CD14-positive monocyte (primary cell): ENCODE results near the gene KSR1. TPM values are rescaled to one million over a fixed set of nuclear protein-coding genes. Genes with fewer than 3 reads are reported as not detected.

Experiments used
- DNase-seq, 3 donors: peaks; one replicate each; pipeline ENCODE4 v3.0.0-alpha.2; 2011 to 2022
- H2AFZ ChIP-seq: 2 replicates; pipeline ENCODE4 v1.6.0; 2012; ENCODE audit warnings: mild to moderate bottlenecking, low read depth, low read length, inconsistent platforms; ENCODE audit not compliant: insufficient read depth, poor library complexity, severe bottlenecking
- H3K27ac ChIP-seq, 2 donors: 1 replicate in 1 of 2; 2 replicates in 1 of 2; pipeline ENCODE4 v1.5.1; 2012 to 2013; ENCODE audit warnings: low read length in 2 of 2, control low read depth in 1 of 2, inconsistent platforms in 1 of 2, low read depth in 1 of 2, mild to moderate bottlenecking in 1 of 2
- H3K27me3 ChIP-seq, 2 donors: one replicate each; pipeline versions ENCODE4 v1.6.0 to v1.6.1; 2011 to 2013; ENCODE audit warnings: low read length in 2 of 2; ENCODE audit not compliant: control insufficient read depth in 2 of 2, insufficient read depth in 2 of 2
- H3K36me3 ChIP-seq, 2 donors: replicated peaks in 1 of 2; 1 replicate in 1 of 2; 2 replicates in 1 of 2; pipeline versions ENCODE4 v1.5.1 to v1.6.1; 2012 to 2013; ENCODE audit warnings: low read length in 2 of 2, control low read depth in 1 of 2, inconsistent platforms in 1 of 2, mild to moderate bottlenecking in 1 of 2; ENCODE audit not compliant: insufficient read depth in 2 of 2, control insufficient read depth in 1 of 2
- H3K4me1 ChIP-seq, 2 donors: 1 replicate in 1 of 2; 2 replicates in 1 of 2; pipeline versions ENCODE4 v1.5.1 to v1.6.1; 2012 to 2013; ENCODE audit warnings: low read length in 2 of 2, control low read depth in 1 of 2, inconsistent platforms in 1 of 2, mild to moderate bottlenecking in 1 of 2, moderate library complexity in 1 of 2; ENCODE audit not compliant: insufficient read depth in 2 of 2, control insufficient read depth in 1 of 2
- H3K4me2 ChIP-seq: replicated peaks from 2 replicates; pipeline ENCODE3; 2012; ENCODE audit warnings: low read length, moderate library complexity, mild to moderate bottlenecking; ENCODE audit not compliant: poor library complexity, severe bottlenecking; ENCODE audit errors: extremely low read depth
- H3K4me3 ChIP-seq, 3 experiments: fragments of 200-600 bp in 1 of 3; sonication (generic) in 1 of 3; replicated peaks in 1 of 3; 1 replicate in 2 of 3; 2 replicates in 1 of 3; pipeline ENCODE4 v1.5.1; 2011 to 2013; ENCODE audit warnings: low read length in 3 of 3, mild to moderate bottlenecking in 3 of 3, control low read depth in 2 of 3, low read depth in 2 of 3, inconsistent platforms in 1 of 3, moderate library complexity in 1 of 3
- H3K79me2 ChIP-seq: 2 replicates; pipeline ENCODE4 v1.6.0; 2012; ENCODE audit warnings: mild to moderate bottlenecking, control low read depth, inconsistent platforms, low read length, moderate library complexity; ENCODE audit not compliant: insufficient read depth
- H3K9ac ChIP-seq: 2 replicates; pipeline ENCODE4 v1.6.0; 2017; ENCODE audit warnings: low read length, mild to moderate bottlenecking; ENCODE audit not compliant: insufficient read depth, poor library complexity, severe bottlenecking
- H3K9me3 ChIP-seq, 2 donors: replicated peaks in 1 of 2; 1 replicate in 1 of 2; 2 replicates in 1 of 2; pipeline versions ENCODE4 v1.5.1 to v1.6.1; 2012 to 2013; ENCODE audit warnings: low read length in 2 of 2, control low read depth in 1 of 2; ENCODE audit not compliant: control insufficient read depth in 1 of 2, insufficient read depth in 1 of 2
- H4K20me1 ChIP-seq: 2 replicates; pipeline ENCODE4 v1.6.0; 2012; ENCODE audit warnings: mild to moderate bottlenecking, low read length, control low read depth, moderate library complexity; ENCODE audit not compliant: insufficient read depth
- H3K27ac Mint-ChIP-seq, 7 donors: one replicate each; pipeline ENCODE4 v1.8.0; 2020; ENCODE audit warnings: mild to moderate bottlenecking in 7 of 7, mixed read lengths in 7 of 7, moderate library complexity in 6 of 7, inconsistent platforms in 2 of 7
- H3K27me3 Mint-ChIP-seq, 3 donors: one replicate each; pipeline ENCODE4 v1.8.0; 2021 to 2022; ENCODE audit warnings: low read depth in 3 of 3, mild to moderate bottlenecking in 3 of 3, mixed read lengths in 3 of 3, moderate library complexity in 3 of 3, inconsistent platforms in 1 of 3
- H3K36me3 Mint-ChIP-seq, 2 donors: one replicate each; pipeline ENCODE4 v1.8.0; 2020; ENCODE audit warnings: mixed read lengths in 2 of 2, inconsistent platforms in 1 of 2, mild to moderate bottlenecking in 1 of 2
- H3K4me1 Mint-ChIP-seq: one replicate; pipeline ENCODE4 v1.8.0; 2020; ENCODE audit warnings: mild to moderate bottlenecking, mixed read lengths
- H3K4me3 Mint-ChIP-seq, 2 donors: one replicate each; pipeline ENCODE4 v1.8.0; 2020; ENCODE audit warnings: mild to moderate bottlenecking in 2 of 2, mixed read lengths in 2 of 2, moderate library complexity in 1 of 2
- H3K9me3 Mint-ChIP-seq, 7 donors: one replicate each; pipeline ENCODE4 v1.8.0; 2020 to 2022; ENCODE audit warnings: mixed read lengths in 7 of 7, mild to moderate bottlenecking in 6 of 7, moderate library complexity in 6 of 7, inconsistent platforms in 2 of 7
- CTCF ChIP-seq: fragments of 200-600 bp; IDR thresholded peaks from one replicate; pipeline ENCODE4 v1.8.0; 2022; ENCODE audit warnings: antibody characterized with exemption, mild to moderate bottlenecking
- WGBS: methylation state at CpG from one replicate; pipeline ENCODE4 v1.1.5; 2013; ENCODE audit warnings: missing lambda C conversion rate; ENCODE audit not compliant: insufficient coverage; 5-methylcytosine and 5-hydroxymethylcytosine counted together
- intact Hi-C, 2 donors: fragments of 100-400 bp; cut with micrococcal nuclease; formaldehyde crosslinking; loops; one replicate each; pipeline versions ENCODE4 v1.15.0 to v1.15.1; 2023
- polyA plus RNA-seq, 3 donors: library from polyadenylated mRNA; depleted of rRNA in 1 of 3; unstranded in 2 of 3; stranded (reverse) in 1 of 3; fragments of 300-500 nt in 2 of 3; fragments of >200 nt in 1 of 3; fragmentation: Illumina TruSeq in 2 of 3; gene quantifications; 1 replicate in 2 of 3; 2 replicates in 1 of 3; pipeline ENCODE4 v1.2.3, GENCODE V29; 2012 to 2021

KSR1 gene
- polyA plus RNA-seq, 3 donors = 1.2 to 111 (median 4.2) TPM

GRCh38 chr17:27543958-27544349 is 87.7 kb downstream of the KSR1 start:
- H3K27ac ChIP-seq = no peak overlapping the region
- no peaks in the 10 kb centered on the region for H3K9me3 ChIP-seq
- Mint-ChIP-seq H3K27ac (no peak overlapping the region), H3K36me3 (peaks cover 5 to 18% of the 10 kb centered on the region in 2 donors), H3K4me1 (peaks cover 72% of the 10 kb centered on the region), H3K27me3 (peaks cover 1 to 5% (median 5%) of the 10 kb centered on the region in 3 donors), H3K4me3 (no peak overlapping the region), H3K9me3 (no peaks in the 10 kb centered on the region)
- intact Hi-C loops = no loop called here
- no CpG with 5 or more reads among the region's 9 CpGs for WGBS
- no peak for DNase-seq
- no peak overlapping the region for H3K4me3 ChIP-seq
- no peak for TF ChIP-seq CTCF
- H3K36me3 ChIP-seq = no peaks in the 10 kb centered on the region
- H3K4me2 ChIP-seq = no peak overlapping the region
- no peak overlapping the region for H3K9ac ChIP-seq
- H3K79me2 ChIP-seq = peaks cover 80% of the 10 kb centered on the region
- no peak overlapping the region for H2AFZ ChIP-seq
- H3K27me3 ChIP-seq = no peaks in the 10 kb centered on the region
- H3K4me1 ChIP-seq = peaks cover 44 to 51% of the 10 kb centered on the region in 2 donors
- H4K20me1 ChIP-seq = peaks cover 97% of the 10 kb centered on the region

GRCh38 chr17:27544350-27545131 is 88.3 kb downstream of the KSR1 start:
- intact Hi-C loops = no loop called here
- H3K79me2 ChIP-seq = peaks cover 80% of the 10 kb centered on the region
- H3K4me3 ChIP-seq = no peak overlapping the region
- H3K9ac ChIP-seq = no peak overlapping the region
- H3K36me3 ChIP-seq = no peaks in the 10 kb centered on the region
- TF ChIP-seq CTCF = no peak
- H3K27me3 ChIP-seq = no peaks in the 10 kb centered on the region
- no peak overlapping the region for H2AFZ ChIP-seq
- H3K4me2 ChIP-seq = no peak overlapping the region
- peaks cover 1 to 5% (median 5%) of the 10 kb centered on the region in 3 donors for H3K27me3 Mint-ChIP-seq
- no peaks in the 10 kb centered on the region for H3K9me3 ChIP-seq
- no peaks in the 10 kb centered on the region for H3K9me3 Mint-ChIP-seq
- 7% methylated on average over 9 of the region's 10 CpGs for WGBS
- peak overlapping the region in 1 of 2 donors; percentile 35 for H3K4me3 Mint-ChIP-seq
- no peak overlapping the region for H3K27ac ChIP-seq
- H3K4me1 ChIP-seq = peaks cover 40 to 45% of the 10 kb centered on the region in 2 donors
- H4K20me1 ChIP-seq = peaks cover 97% of the 10 kb centered on the region
- peaks cover 5 to 15% of the 10 kb centered on the region in 2 donors for H3K36me3 Mint-ChIP-seq
- H3K27ac Mint-ChIP-seq = peak overlapping the region in 3 of 7 donors; percentile 27 to 57 (median 40)
- DNase-seq = peak in 1 of 3 donors; percentile 22
- H3K4me1 Mint-ChIP-seq = peaks cover 67% of the 10 kb centered on the region
